Muscle layer of colon (tissue), 2 donors: ENCODE measurements around the gene XXYLT1.

Source experiments
- H3K27ac ChIP-seq: one replicate; pipeline ENCODE4 v1.7.0; 2013; ENCODE audit warnings: low read depth, mild to moderate bottlenecking, low read length, moderate library complexity
- H3K27me3 ChIP-seq, 2 donors: one replicate each; pipeline ENCODE4 v1.7.0; 2013; ENCODE audit warnings: low read length in 2 of 2, mild to moderate bottlenecking in 2 of 2; ENCODE audit not compliant: insufficient read depth in 2 of 2, control insufficient read depth in 1 of 2
- H3K36me3 ChIP-seq: one replicate; pipeline ENCODE4 v1.7.0; 2013; ENCODE audit warnings: mild to moderate bottlenecking, low read length; ENCODE audit not compliant: insufficient read depth
- H3K4me1 ChIP-seq: one replicate; pipeline ENCODE4 v1.7.0; 2013; ENCODE audit warnings: mild to moderate bottlenecking, low read length; ENCODE audit not compliant: insufficient read depth
- H3K4me3 ChIP-seq, 2 donors: one replicate each; pipeline ENCODE4 v1.7.0; 2013; ENCODE audit warnings: low read length in 2 of 2, low read depth in 1 of 2, mild to moderate bottlenecking in 1 of 2, moderate library complexity in 1 of 2
- H3K9ac ChIP-seq: one replicate; pipeline ENCODE4 v1.7.0; 2013; ENCODE audit warnings: low read length
- H3K9me3 ChIP-seq: one replicate; pipeline ENCODE4 v1.7.0; 2013; ENCODE audit warnings: mild to moderate bottlenecking, low read length
- donor health status: abdominal sarcoma.
- donor health status: Adenocarcinoma of cecum.

Gene XXYLT1

GRCh38 chr3:195176776-195177175 lies 94.2 kb downstream of the XXYLT1 start:
- no peak overlapping the region for H3K4me3 ChIP-seq
- no peaks in the 10 kb centered on the region for H3K27me3 ChIP-seq
- H3K4me1 ChIP-seq, result peaks cover 36% of the 10 kb centered on the region
- H3K36me3 ChIP-seq, result peaks cover 7% of the 10 kb centered on the region
- H3K9me3 ChIP-seq, result no peaks in the 10 kb centered on the region
- no peak overlapping the region for H3K27ac ChIP-seq
- no peak overlapping the region for H3K9ac ChIP-seq

GRCh38 chr3:195175476-195176337 lies 95.3 kb downstream of the XXYLT1 start:
- H3K36me3 ChIP-seq, result peaks cover 7% of the 10 kb centered on the region
- H3K4me3 ChIP-seq, result no peak overlapping the region
- H3K9me3 ChIP-seq, result no peaks in the 10 kb centered on the region
- H3K4me1 ChIP-seq, result peaks cover 32% of the 10 kb centered on the region
- H3K27ac ChIP-seq, result no peak overlapping the region
- no peak overlapping the region for H3K9ac ChIP-seq
- H3K27me3 ChIP-seq, result no peaks in the 10 kb centered on the region

DNA sequence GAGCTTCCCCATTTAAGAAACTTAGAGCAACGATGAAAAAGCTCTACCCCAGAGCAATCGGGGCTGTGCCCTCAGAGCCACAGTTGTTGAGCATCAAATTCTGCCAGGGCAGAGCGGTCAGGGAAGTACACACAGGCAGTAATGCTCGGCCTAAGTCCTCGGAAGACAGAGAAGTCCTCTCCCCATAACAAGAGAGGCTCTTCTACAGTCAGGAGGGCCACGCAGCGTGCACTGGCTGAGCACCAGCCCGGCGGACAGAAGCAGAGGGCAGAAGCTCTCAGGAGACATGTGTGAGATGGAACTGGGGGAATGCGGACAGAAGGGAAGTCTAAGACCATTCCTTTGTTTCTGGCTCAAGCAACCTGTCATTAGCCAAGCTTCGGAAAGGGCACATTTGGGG lies 95.9 kb downstream of the XXYLT1 start:
- Histone ChIP-seq H3K4me1 (peaks cover 35% of the 10 kb centered on the region), H3K36me3 (peaks cover 7% of the 10 kb centered on the region), H3K27ac (no peak overlapping the region), H3K9me3 (no peaks in the 10 kb centered on the region), H3K4me3 (no peak overlapping the region), H3K9ac (no peak overlapping the region), H3K27me3 (no peaks in the 10 kb centered on the region)

DNA sequence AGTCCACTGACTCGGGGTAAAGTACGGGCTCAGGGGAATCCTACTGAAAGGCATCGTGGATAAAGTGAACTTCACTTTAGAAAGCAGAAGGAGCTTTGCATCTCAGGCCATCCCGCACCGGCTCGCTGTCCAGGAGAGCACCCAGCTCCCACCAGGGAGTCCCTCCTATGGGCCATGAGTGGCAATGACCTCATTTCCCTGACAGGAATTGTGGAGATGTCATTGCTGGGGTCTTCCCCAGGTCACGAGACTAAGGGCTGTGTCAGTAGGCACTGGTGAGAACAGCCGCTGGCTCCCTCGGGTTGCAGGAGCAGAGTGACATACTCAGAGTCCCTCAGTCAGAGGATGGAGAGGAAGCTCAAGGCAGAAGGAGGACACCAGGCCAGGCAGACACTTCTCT lies 97.3 kb downstream of the XXYLT1 start:
- no peaks in the 10 kb centered on the region for H3K9me3 ChIP-seq
- no peak overlapping the region for H3K4me3 ChIP-seq
- no peak overlapping the region for H3K27ac ChIP-seq
- H3K4me1 ChIP-seq, result peaks cover 22% of the 10 kb centered on the region
- H3K36me3 ChIP-seq, result peaks cover 7% of the 10 kb centered on the region
- H3K9ac ChIP-seq, result no peak overlapping the region
- no peaks in the 10 kb centered on the region for H3K27me3 ChIP-seq

GRCh38 chr3:195172896-195173295 lies 98.1 kb downstream of the XXYLT1 start:
- Histone ChIP-seq H3K9me3 (no peaks in the 10 kb centered on the region), H3K27ac (no peak overlapping the region), H3K36me3 (peaks cover 7% of the 10 kb centered on the region), H3K4me1 (peaks cover 17% of the 10 kb centered on the region), H3K4me3 (no peak overlapping the region), H3K9ac (no peak overlapping the region), H3K27me3 (no peaks in the 10 kb centered on the region)

- peak overlapping the region; percentile 27 for H3K27ac ChIP-seq
- H3K9me3 ChIP-seq, result no peaks in the 10 kb centered on the region
- no peaks in the 10 kb centered on the region for H3K27me3 ChIP-seq
- peaks cover 7% of the 10 kb centered on the region for H3K36me3 ChIP-seq
- H3K9ac ChIP-seq, result no peak overlapping the region
- peaks cover 17% of the 10 kb centered on the region for H3K4me1 ChIP-seq
- H3K4me3 ChIP-seq, result peak overlapping the region in 1 of 2 donors; percentile 24
These were observed 98.8 kb downstream of the XXYLT1 start for GRCh38 chr3:195172039-195172684.

- Histone ChIP-seq H3K27ac (peak overlapping the region; percentile 27), H3K9ac (no peak overlapping the region), H3K4me1 (peaks cover 17% of the 10 kb centered on the region), H3K36me3 (peaks cover 7% of the 10 kb centered on the region), H3K4me3 (no peak overlapping the region), H3K27me3 (no peaks in the 10 kb centered on the region), H3K9me3 (no peaks in the 10 kb centered on the region)
These were observed 99.7 kb downstream of the XXYLT1 start for GRCh38 chr3:195171093-195171873.

GRCh38 chr3:195170496-195170895 lies 100.5 kb downstream of the XXYLT1 start:
- no peaks in the 10 kb centered on the region for H3K9me3 ChIP-seq
- H3K4me3 ChIP-seq, result no peak overlapping the region
- H3K27ac ChIP-seq, result no peak overlapping the region
- H3K9ac ChIP-seq, result no peak overlapping the region
- peaks cover 17% of the 10 kb centered on the region for H3K4me1 ChIP-seq
- peaks cover 7% of the 10 kb centered on the region for H3K36me3 ChIP-seq
- no peaks in the 10 kb centered on the region for H3K27me3 ChIP-seq

- H3K36me3 ChIP-seq, result no peaks in the 10 kb centered on the region
These were observed 101.8 kb downstream of the XXYLT1 start for GRCh38 chr3:195169011-195169649.

GRCh38 chr3:195168009-195168762 lies 102.8 kb downstream of the XXYLT1 start:
- Histone ChIP-seq H3K27ac (no peak overlapping the region), H3K27me3 (no peaks in the 10 kb centered on the region), H3K36me3 (no peaks in the 10 kb centered on the region), H3K4me3 (no peak overlapping the region), H3K9ac (no peak overlapping the region), H3K4me1 (peaks cover 17% of the 10 kb centered on the region), H3K9me3 (no peaks in the 10 kb centered on the region)

More at GRCh38 chr3:195169011-195169649, 101.8 kb downstream of the XXYLT1 start:
- no peak overlapping the region for H3K4me3 ChIP-seq
- no peaks in the 10 kb centered on the region for H3K9me3 ChIP-seq
- no peak overlapping the region for H3K9ac ChIP-seq
- peaks cover 17% of the 10 kb centered on the region for H3K4me1 ChIP-seq
- no peaks in the 10 kb centered on the region for H3K27me3 ChIP-seq
- H3K27ac ChIP-seq, result no peak overlapping the region
